Neural progenitor cell (in vitro differentiated cells): ENCODE measurements around the gene BMP5. TPM values are rescaled to one million over a fixed set of nuclear protein-coding genes. Genes with fewer than 3 reads are reported as not detected.

Experiments used
- DNase-seq: peaks from one replicate; pipeline ENCODE4 v3.0.0-alpha.2; 2016; ENCODE audit warnings: low spot score
- H2AFZ ChIP-seq: fragments of 200-600 bp; sonication (generic); replicated peaks from 2 replicates; pipeline ENCODE4 v1.6.1; 2016; ENCODE audit warnings: antibody characterized with exemption
- H3F3A ChIP-seq: fragments of 200-600 bp; sonication (generic); 2 replicates; pipeline ENCODE4 v1.6.1; 2016; ENCODE audit warnings: antibody characterized with exemption, low read depth
- H3K27ac ChIP-seq: fragments of 200-600 bp; sonication (generic); 2 replicates; pipeline ENCODE4 v1.5.1; 2016; ENCODE audit warnings: mild to moderate bottlenecking
- H3K27me3 ChIP-seq: fragments of 200-600 bp; sonication (generic); 2 replicates; pipeline ENCODE4 v1.6.1; 2016; ENCODE audit warnings: mild to moderate bottlenecking, moderate library complexity
- H3K36me3 ChIP-seq: fragments of 200-600 bp; sonication (generic); 2 replicates; pipeline ENCODE4 v1.5.1; 2016
- H3K4me1 ChIP-seq: fragments of 200-600 bp; sonication (generic); 2 replicates; pipeline ENCODE4 v1.6.1; 2016; ENCODE audit warnings: mixed run types
- H3K4me2 ChIP-seq: fragments of 200-600 bp; sonication (generic); 2 replicates; pipeline ENCODE4 v1.6.1; 2016
- H3K4me3 ChIP-seq: fragments of 200-600 bp; sonication (generic); 2 replicates; pipeline ENCODE4 v1.5.1; 2016
- H3K79me2 ChIP-seq: fragments of 200-600 bp; sonication (generic); 2 replicates; pipeline ENCODE4 v1.6.1; 2016; ENCODE audit warnings: low read depth
- H3K9ac ChIP-seq: fragments of 200-600 bp; sonication (generic); 2 replicates; pipeline ENCODE4 v1.6.1; 2016
- H3K9me3 ChIP-seq: fragments of 200-600 bp; sonication (generic); 2 replicates; pipeline ENCODE4 v1.5.1; 2016; ENCODE audit warnings: low read depth
- H4K20me1 ChIP-seq: fragments of 200-600 bp; sonication (generic); 2 replicates; pipeline ENCODE4 v1.6.1; 2016; ENCODE audit warnings: low read depth
- H3K27ac Mint-ChIP-seq: 3 replicates; pipeline ENCODE4 v1.8.0; 2021; ENCODE audit warnings: mixed read lengths
- H3K27me3 Mint-ChIP-seq: 2 replicates; pipeline ENCODE4 v1.8.0; 2022; ENCODE audit warnings: low read depth, mild to moderate bottlenecking, inconsistent platforms, moderate library complexity, mixed read lengths; ENCODE audit not compliant: insufficient read depth
- H3K36me3 Mint-ChIP-seq: 3 replicates; pipeline ENCODE4 v1.8.0; 2021; ENCODE audit warnings: mixed read lengths
- H3K4me1 Mint-ChIP-seq: 3 replicates; pipeline ENCODE4 v1.8.0; 2021; ENCODE audit warnings: mixed read lengths
- H3K4me3 Mint-ChIP-seq: 3 replicates; pipeline ENCODE4 v1.8.0; 2021; ENCODE audit warnings: mild to moderate bottlenecking, moderate library complexity, mixed read lengths
- H3K9me3 Mint-ChIP-seq: 3 replicates; pipeline ENCODE4 v1.8.0; 2020; ENCODE audit warnings: mixed read lengths
- EZH2 ChIP-seq: fragments of 200-600 bp; sonication (generic); IDR thresholded peaks from 2 replicates; pipeline ENCODE4 v1.6.1; 2017; ENCODE audit warnings: antibody characterized with exemption, mild to moderate bottlenecking, moderate library complexity
- EZH2phosphoT487 ChIP-seq: fragments of 200-600 bp; sonication (generic); IDR thresholded peaks from 2 replicates; pipeline ENCODE4 v1.6.1; 2017; ENCODE audit warnings: antibody characterized with exemption
- total RNA-seq: library from RNA; depleted of rRNA; stranded (reverse); fragments of >200 nt; gene quantifications from 2 replicates; pipeline ENCODE4 v1.2.3, GENCODE V29; 2015; ENCODE audit warnings: low replicate concordance
- TF ChIP-seq, protein P1 (sequence below): fragments of 200-600 bp; sonication (generic); IDR thresholded peaks from 2 replicates; pipeline ENCODE4 v1.5.1; 2017; ENCODE audit warnings: antibody characterized with exemption, mild to moderate bottlenecking

The BMP5 gene
- total RNA-seq, 1 donor from 2014 or later = 1.5 TPM

- H3K27me3 ChIP-seq = no peaks in the 10 kb centered on the region
- H3F3A ChIP-seq = no peaks in the 10 kb centered on the region
- Mint-ChIP-seq H3K9me3 (no peaks in the 10 kb centered on the region), H3K36me3 (no peaks in the 10 kb centered on the region), H3K4me1 (no peaks in the 10 kb centered on the region), H3K27me3 (no peaks in the 10 kb centered on the region), H3K27ac (no peak overlapping the region), H3K4me3 (no peak overlapping the region)
- no peak overlapping the region for H3K9ac ChIP-seq
- H3K4me2 ChIP-seq = no peak overlapping the region
- no peaks in the 10 kb centered on the region for H3K36me3 ChIP-seq
- no peak for DNase-seq
- H3K4me3 ChIP-seq = no peak overlapping the region
- no peak overlapping the region for H3K27ac ChIP-seq
- TF ChIP-seq EZH2phosphoT487 = no peak
- TF ChIP-seq, protein P1, sequence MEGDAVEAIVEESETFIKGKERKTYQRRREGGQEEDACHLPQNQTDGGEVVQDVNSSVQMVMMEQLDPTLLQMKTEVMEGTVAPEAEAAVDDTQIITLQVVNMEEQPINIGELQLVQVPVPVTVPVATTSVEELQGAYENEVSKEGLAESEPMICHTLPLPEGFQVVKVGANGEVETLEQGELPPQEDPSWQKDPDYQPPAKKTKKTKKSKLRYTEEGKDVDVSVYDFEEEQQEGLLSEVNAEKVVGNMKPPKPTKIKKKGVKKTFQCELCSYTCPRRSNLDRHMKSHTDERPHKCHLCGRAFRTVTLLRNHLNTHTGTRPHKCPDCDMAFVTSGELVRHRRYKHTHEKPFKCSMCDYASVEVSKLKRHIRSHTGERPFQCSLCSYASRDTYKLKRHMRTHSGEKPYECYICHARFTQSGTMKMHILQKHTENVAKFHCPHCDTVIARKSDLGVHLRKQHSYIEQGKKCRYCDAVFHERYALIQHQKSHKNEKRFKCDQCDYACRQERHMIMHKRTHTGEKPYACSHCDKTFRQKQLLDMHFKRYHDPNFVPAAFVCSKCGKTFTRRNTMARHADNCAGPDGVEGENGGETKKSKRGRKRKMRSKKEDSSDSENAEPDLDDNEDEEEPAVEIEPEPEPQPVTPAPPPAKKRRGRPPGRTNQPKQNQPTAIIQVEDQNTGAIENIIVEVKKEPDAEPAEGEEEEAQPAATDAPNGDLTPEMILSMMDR = no peak
- TF ChIP-seq EZH2 = no peak
- peaks cover 7% of the 10 kb centered on the region for H3K4me1 ChIP-seq
- H4K20me1 ChIP-seq = no peaks in the 10 kb centered on the region
- no peak overlapping the region for H2AFZ ChIP-seq
- no peaks in the 10 kb centered on the region for H3K9me3 ChIP-seq
- no peaks in the 10 kb centered on the region for H3K79me2 ChIP-seq
These were observed 26.4 kb upstream of the BMP5 start for GRCh38 chr6:55901765-55902270.

DNA sequence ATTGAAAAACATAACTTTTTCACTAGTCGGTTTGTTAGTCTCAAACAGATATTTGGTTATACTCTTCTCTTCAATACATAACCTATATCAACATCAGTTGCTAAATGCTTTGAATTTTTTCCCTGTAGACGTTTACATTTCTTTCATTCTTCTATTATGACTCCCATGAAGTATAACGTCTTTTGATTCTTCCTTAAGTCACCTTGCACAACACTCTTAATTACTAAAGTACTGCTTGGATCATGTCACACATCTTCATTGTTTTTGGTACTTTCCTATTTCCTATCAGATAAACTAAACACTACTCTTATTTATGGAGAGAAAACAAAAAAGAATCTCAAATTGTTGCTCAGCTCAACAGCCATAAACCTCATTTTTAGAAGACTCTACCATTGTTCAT lies 23.0 kb upstream of the BMP5 start:
- Mint-ChIP-seq H3K27ac (no peak overlapping the region), H3K4me1 (no peaks in the 10 kb centered on the region), H3K36me3 (no peaks in the 10 kb centered on the region), H3K27me3 (no peaks in the 10 kb centered on the region), H3K9me3 (no peaks in the 10 kb centered on the region), H3K4me3 (no peak overlapping the region)
- Histone ChIP-seq H3F3A (no peaks in the 10 kb centered on the region), H3K9ac (no peak overlapping the region), H3K9me3 (no peaks in the 10 kb centered on the region), H3K27me3 (no peaks in the 10 kb centered on the region), H2AFZ (no peak overlapping the region), H3K4me3 (no peak overlapping the region), H3K36me3 (no peaks in the 10 kb centered on the region), H4K20me1 (no peaks in the 10 kb centered on the region), H3K27ac (no peak overlapping the region), H3K79me2 (no peaks in the 10 kb centered on the region), H3K4me1 (peaks cover 7% of the 10 kb centered on the region), H3K4me2 (no peak overlapping the region)
- DNase-seq = no peak
- TF ChIP-seq EZH2phosphoT487 (no peak), EZH2 (no peak)
- TF ChIP-seq, protein P1 = no peak

GRCh38 chr6:55897346-55897745 lies 22.0 kb upstream of the BMP5 start:
- Mint-ChIP-seq H3K27ac (no peak overlapping the region), H3K9me3 (no peaks in the 10 kb centered on the region), H3K36me3 (no peaks in the 10 kb centered on the region), H3K4me1 (no peaks in the 10 kb centered on the region), H3K27me3 (no peaks in the 10 kb centered on the region), H3K4me3 (no peak overlapping the region)
- no peaks in the 10 kb centered on the region for H4K20me1 ChIP-seq
- TF ChIP-seq EZH2 (no peak), EZH2phosphoT487 (no peak)
- TF ChIP-seq, protein P1 = no peak
- H3K4me1 ChIP-seq = no peaks in the 10 kb centered on the region
- H3K36me3 ChIP-seq = no peaks in the 10 kb centered on the region
- no peak for DNase-seq
- H3K4me3 ChIP-seq = no peak overlapping the region
- no peak overlapping the region for H2AFZ ChIP-seq
- H3K79me2 ChIP-seq = no peaks in the 10 kb centered on the region
- no peaks in the 10 kb centered on the region for H3F3A ChIP-seq
- H3K27me3 ChIP-seq = no peaks in the 10 kb centered on the region
- no peak overlapping the region for H3K27ac ChIP-seq
- H3K4me2 ChIP-seq = no peak overlapping the region
- no peaks in the 10 kb centered on the region for H3K9me3 ChIP-seq
- H3K9ac ChIP-seq = no peak overlapping the region
